AG04449 (cell line): Measurements from ENCODE around the gene DYNC1H1.
"Not testable (repeated sequence)": the region's sequence is repeated elsewhere in the genome, so short reads cannot be mapped to it uniquely, and the experiment has no call there.

ENCODE experiments used
- CTCF ChIA-PET: fragments of 350-600 bp; formaldehyde crosslinking; extraction: SDS; loops from one replicate; lab custom pipeline; 2021; ENCODE audit warnings: antibody characterized with exemption; lab: Yijun Ruan, JAX
- POLR2A ChIA-PET: fragments of 400-600, 350-600 bp; formaldehyde crosslinking; extraction: SDS; loops from one replicate; lab custom pipeline; 2020; ENCODE audit warnings: antibody characterized with exemption, inconsistent platforms; lab: Yijun Ruan, JAX
- DNase-seq: peaks from one replicate; pipeline ENCODE4 v3.0.0-alpha.2; 2010; ENCODE audit warnings: low read depth, low spot score
- H3K4me3 ChIP-seq: 2 replicates; pipeline ENCODE4 v1.5.1; 2011; ENCODE audit warnings: low read depth, mild to moderate bottlenecking, control low read depth, low read length
- TF ChIP-seq, protein P1 (sequence below): IDR thresholded peaks from one replicate; pipeline ENCODE4 v1.5.1; 2011; ENCODE audit warnings: mild to moderate bottlenecking, moderate library complexity, low read length, control low read depth, inconsistent platforms; ENCODE audit not compliant: insufficient read depth; ENCODE audit errors: missing control alignments

DYNC1H1 gene

DNA sequence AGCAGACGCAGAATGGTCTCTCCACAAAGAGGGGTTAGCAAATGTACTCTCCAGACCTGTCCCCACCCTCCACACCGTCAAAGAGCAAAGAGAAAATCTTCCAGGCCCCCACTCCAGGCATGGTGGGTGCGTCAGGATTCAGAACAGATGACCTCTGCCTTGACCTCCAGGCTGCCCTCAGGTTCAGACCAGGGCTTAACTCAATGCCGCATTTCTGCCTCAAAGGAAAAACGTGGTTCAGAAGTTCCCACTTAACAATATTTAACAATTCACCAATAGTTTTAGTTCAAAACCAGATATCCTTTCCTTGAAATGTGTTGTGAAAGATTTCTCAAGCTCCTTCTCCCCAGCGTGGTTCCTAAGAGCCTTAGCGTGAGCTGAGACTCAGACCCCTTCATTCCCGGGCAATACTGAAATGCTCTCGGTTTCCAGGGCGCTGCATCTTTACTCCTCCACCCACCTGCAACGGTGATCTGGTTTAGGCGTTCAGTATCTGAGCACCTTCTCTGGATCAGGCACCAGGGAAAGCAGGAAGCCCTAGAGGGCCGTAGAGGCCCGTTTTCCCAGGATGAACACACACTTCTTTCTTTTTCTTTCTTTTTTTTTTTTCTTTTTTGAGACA, 99.5 kb downstream of the DYNC1H1 start:
- ChIA-PET CTCF (interaction anchor here (0.6 to 5.1 kb wide), 10 partner anchors 9 to 257 kb away, joined by 3 to 75 read pairs (median 5); no protein-coding TSS in a partner anchor), POLR2A (no interaction called here)
- TF ChIP-seq, protein P1, sequence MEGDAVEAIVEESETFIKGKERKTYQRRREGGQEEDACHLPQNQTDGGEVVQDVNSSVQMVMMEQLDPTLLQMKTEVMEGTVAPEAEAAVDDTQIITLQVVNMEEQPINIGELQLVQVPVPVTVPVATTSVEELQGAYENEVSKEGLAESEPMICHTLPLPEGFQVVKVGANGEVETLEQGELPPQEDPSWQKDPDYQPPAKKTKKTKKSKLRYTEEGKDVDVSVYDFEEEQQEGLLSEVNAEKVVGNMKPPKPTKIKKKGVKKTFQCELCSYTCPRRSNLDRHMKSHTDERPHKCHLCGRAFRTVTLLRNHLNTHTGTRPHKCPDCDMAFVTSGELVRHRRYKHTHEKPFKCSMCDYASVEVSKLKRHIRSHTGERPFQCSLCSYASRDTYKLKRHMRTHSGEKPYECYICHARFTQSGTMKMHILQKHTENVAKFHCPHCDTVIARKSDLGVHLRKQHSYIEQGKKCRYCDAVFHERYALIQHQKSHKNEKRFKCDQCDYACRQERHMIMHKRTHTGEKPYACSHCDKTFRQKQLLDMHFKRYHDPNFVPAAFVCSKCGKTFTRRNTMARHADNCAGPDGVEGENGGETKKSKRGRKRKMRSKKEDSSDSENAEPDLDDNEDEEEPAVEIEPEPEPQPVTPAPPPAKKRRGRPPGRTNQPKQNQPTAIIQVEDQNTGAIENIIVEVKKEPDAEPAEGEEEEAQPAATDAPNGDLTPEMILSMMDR = no peak
- H3K4me3 ChIP-seq = no peak overlapping the region
- DNase-seq = no peak

DNA sequence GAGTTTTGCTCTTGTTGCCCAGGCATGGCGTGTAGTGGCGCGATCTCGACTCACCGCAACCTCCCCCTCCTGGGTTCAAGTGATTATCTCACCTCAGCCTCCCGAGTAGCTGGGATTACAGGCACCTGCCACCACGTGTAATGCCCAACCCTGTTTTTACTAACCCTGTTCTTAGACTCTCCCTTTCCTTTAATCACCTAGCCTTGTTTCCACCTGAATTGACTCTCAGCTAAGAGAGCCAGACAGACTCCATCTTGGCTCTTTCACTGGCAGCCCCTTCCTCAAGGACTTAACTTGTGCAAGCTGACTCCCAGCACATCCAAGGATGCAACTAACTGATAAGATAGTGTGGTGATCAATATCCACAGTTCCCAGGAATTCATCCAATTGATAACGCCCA, 100.2 kb downstream of the DYNC1H1 start:
- H3K4me3 ChIP-seq, POLR2A ChIA-PET, DNase-seq: not testable (repeated sequence)
- CTCF ChIA-PET = interaction anchor here (1.0 to 5.1 kb wide), 5 partner anchors 8 to 250 kb away, joined by 3 to 75 read pairs (median 9); no protein-coding TSS in a partner anchor

DNA sequence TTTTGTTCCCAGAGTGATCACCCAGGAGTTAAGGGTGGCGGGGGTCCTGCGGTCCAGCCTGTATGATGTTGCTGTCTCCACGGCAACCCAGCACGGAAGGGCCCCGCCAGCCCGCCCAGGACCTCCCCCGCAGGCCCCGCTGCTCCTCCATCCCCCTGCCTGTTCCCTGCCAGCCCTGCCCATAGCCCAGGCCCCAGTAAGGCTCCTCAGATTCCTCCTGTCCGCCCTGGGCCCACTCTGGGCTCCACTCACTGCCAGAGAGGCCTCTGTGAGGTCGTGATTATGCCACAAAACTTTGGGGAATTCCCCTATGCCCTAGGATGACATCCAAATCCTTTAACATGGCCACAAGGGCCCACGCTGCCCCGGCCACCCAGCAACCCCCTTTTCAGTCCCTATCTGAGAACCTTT, 101.7 kb downstream of the DYNC1H1 start:
- DNase-seq = no peak
- POLR2A ChIA-PET = no interaction called here
- no peak overlapping the region for H3K4me3 ChIP-seq
- TF ChIP-seq, protein P1 = no peak
- CTCF ChIA-PET = interaction anchor here (1.6 to 2.1 kb wide), 3 partner anchors 30 to 248 kb away, joined by 6 to 9 read pairs (median 6); no protein-coding TSS in a partner anchor

DNA sequence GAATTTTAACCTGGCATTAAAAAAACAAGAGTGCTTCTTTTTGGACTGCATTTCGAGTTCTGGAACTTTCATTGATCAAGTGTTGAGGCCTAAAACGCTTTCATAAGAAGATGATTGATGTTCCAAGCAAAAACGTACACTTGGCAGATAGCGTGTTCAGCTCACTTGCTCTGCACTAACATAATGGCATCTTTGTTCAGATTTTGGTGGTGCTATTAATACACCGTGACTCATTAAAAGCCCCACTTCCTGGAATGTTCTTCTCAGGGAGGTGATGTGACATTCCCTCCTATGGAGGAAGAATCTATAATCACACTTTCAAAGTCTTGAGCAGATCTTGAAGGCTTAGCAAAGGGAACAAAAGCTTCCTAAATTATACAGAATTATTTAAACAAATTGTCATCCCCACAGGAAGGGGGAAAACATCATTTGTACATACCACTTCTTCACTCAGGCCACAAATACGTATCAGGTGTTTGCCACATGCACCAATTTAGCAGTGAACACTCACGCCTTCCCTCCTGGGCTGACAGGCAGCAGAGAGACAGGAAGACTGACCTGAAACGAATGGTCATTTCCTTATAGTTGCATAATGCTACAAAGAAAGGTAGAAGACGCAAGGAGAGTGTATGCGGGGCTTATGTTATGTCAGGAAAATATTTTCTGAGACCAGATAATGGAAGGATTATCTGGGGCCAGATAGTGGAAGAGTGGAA, 107.1 kb downstream of the DYNC1H1 start:
- no peak overlapping the region for H3K4me3 ChIP-seq
- no peak for DNase-seq
- ChIA-PET CTCF (interaction anchor here (1.2 kb wide), 1 partner anchor 9 kb away, joined by 5 read pairs; no protein-coding TSS in a partner anchor), POLR2A (no interaction called here)
- TF ChIP-seq, protein P1 = no peak

DNA sequence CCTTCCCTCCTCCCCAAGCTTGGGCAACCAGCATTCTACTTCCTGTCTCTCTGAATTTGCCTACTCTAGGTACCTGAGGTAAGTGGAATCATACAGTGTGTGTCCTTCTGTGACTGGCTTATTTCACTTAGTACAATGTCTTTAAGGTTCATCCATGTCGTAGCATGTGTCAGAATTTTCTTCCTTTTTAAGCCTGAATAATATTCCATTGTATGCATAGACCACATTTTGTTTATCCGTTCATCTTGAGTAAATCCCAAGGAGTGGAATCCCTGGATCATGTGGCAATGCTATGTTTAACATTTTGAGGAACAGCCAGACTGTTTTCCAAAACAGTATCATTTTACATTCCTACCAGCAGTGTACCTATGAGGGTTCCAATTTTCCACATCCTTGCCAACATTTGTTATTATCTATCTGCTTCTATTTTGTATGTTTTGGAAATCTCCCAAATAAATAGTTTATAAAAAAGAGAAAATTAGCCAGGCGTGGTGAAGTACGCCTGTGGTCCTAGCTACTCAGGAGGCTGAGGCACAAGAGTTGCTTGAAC, 110.1 kb downstream of the DYNC1H1 start:
- CTCF ChIA-PET = interaction anchor here (1.4 to 1.8 kb wide), 3 partner anchors 11 to 113 kb away, joined by 3 to 7 read pairs (median 4); no protein-coding TSS in a partner anchor
- POLR2A ChIA-PET = no interaction called here
- no peak for DNase-seq
- H3K4me3 ChIP-seq = no peak overlapping the region
- TF ChIP-seq, protein P1 = no peak

DNA sequence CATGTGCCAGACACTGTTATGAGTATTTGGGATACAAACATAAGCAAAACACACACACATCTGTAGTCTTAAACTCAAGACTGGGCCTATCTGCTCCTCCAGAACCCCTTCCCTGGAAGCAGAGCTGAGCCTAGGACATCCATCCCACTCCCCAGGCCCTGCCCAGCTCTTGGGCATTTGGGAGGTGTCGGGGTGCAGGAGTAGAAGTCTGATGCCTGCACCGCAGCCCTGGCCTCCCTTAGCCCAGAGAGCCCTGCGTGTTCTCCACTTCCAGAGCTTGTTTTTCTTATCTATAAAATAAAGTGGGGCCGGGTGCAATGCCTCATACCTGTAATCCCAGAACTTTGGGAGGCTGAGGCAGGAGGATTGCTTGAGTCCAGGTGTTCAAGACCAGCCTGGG, 110.8 kb downstream of the DYNC1H1 start:
- no peak for DNase-seq
- H3K4me3 ChIP-seq = no peak overlapping the region
- TF ChIP-seq, protein P1 = no peak
- POLR2A ChIA-PET = no interaction called here
- CTCF ChIA-PET = interaction anchor here (1.4 to 1.8 kb wide), 3 partner anchors 12 to 114 kb away, joined by 3 to 7 read pairs (median 4); no protein-coding TSS in a partner anchor
